Omental fat pad (tissue), 4 donors: ENCODE measurements around the gene SORCS1. TPM values are rescaled to one million over a fixed set of nuclear protein-coding genes. Genes with fewer than 3 reads are reported as not detected.

ENCODE experiments used
- ATAC-seq: fragments of 150-250 bp; one replicate; pipeline ENCODE4 v1.9.1; 2016; ENCODE audit warnings: mild to moderate bottlenecking, moderate library complexity; ENCODE audit not compliant: low FRiP score
- DNase-seq: peaks from one replicate; pipeline ENCODE4 v3.0.0-alpha.2; 2019; ENCODE audit warnings: low spot score
- CTCF ChIP-seq, 3 donors: fragments of 450-650 bp; IDR thresholded peaks; one replicate each; pipeline ENCODE4 v1.5.1; 2016 to 2017; ENCODE audit warnings: antibody characterized with exemption in 3 of 3, mild to moderate bottlenecking in 3 of 3, moderate library complexity in 2 of 3
- total RNA-seq, 4 donors: library from RNA; depleted of rRNA; stranded (reverse); fragments of >200 nt; gene quantifications; one replicate each; pipeline ENCODE4 v1.1.0, GENCODE V29; 2016

Gene SORCS1
- total RNA-seq, 4 donors from 2014 or later, result 0.09 to 1.3 (median 0.37) TPM

DNA sequence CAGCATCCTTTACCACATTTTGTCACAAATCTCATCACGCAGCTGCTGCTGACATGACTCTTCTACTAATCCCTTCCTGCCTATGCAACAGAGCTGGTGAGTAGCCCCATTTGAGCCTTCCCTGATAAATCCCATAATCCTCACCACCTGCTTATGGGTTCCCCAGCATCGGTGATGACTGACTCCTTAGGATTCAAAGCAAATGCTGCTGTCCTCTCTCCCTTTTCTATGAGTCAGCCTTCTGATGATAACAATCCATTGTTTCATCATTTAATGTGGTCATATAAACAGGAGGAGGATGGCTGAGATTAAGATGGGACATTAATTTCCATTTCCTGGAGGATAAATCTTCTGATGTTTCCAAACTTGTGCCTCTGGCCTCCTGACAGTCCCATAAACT, 73.4 kb downstream of the SORCS1 start:
- no peak for DNase-seq
- TF ChIP-seq CTCF (IDR thresholded peaks at IDR 0.05), result no peak
- ATAC-seq, result no peak

DNA sequence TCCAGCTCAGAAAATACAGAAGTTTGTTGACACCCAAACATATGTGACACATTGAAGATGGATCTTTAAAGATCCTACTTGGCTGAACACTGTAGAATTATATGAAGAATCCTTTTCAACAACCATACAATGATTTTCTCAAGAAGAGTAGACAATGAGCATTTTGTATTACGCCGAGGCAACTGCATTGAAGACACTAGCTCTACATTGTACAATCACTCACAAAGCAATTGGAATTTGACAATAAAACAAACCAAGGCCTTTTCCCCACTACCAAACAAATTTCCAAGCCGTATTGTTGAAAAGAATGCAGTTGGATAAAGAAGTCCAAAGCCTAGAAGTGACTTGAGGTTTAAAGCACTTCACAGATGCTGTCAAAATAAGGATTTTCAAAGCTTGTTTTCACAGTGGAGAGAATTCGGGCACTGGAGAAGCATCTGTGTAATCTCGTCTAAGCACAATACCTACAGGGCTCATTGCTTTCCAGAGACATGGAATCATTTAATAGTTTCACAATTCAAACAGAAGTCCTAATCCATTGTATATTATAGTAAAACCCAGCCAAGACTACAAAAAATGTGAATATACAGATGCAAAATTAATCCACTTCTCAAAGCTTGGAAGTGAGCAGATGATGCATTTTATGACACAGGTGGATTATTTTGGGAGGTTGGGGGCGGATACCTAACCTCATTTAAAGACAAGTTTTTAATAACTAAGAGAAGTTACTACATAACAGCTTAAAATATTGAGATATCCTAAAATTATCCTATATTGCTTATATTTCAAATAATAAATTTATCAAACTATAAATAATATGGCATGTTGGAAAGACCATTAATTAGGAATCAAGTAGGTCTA, 78.6 kb downstream of the SORCS1 start:
- TF ChIP-seq CTCF (IDR thresholded peaks at IDR 0.05), result no peak
- ATAC-seq (no peak), DNase-seq (no peak)

- no peak for TF ChIP-seq CTCF (IDR thresholded peaks at IDR 0.05)
- DNase-seq, result no peak
- ATAC-seq, result no peak
Measured at GRCh38 chr10:107083388-107084009, 81.0 kb downstream of the SORCS1 start.

DNA sequence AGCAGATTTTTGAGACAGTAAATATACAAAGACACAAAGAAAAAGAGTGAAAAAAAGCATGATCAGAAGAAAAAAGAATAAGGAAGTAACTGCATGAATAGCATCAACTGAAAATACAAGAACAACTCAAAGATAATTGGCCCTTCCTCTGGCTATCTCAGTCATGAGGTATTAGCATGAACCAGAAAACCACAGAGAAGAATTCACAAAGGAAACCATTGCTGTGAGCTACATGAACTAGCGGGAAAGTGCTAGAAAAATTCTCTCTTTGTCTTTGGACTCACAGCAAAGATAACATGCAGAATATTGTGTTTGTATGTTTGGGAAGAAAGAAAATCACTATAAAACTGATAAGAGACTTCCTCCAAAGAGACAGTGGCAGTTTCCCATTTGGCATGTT, 82.9 kb downstream of the SORCS1 start:
- ATAC-seq, result no peak
- no peak for TF ChIP-seq CTCF (IDR thresholded peaks at IDR 0.05)
- no peak for DNase-seq

GRCh38 chr10:107075117-107075516, 89.4 kb downstream of the SORCS1 start:
- DNase-seq (no peak), ATAC-seq (no peak)
- no peak for TF ChIP-seq CTCF (IDR thresholded peaks at IDR 0.05)

DNA sequence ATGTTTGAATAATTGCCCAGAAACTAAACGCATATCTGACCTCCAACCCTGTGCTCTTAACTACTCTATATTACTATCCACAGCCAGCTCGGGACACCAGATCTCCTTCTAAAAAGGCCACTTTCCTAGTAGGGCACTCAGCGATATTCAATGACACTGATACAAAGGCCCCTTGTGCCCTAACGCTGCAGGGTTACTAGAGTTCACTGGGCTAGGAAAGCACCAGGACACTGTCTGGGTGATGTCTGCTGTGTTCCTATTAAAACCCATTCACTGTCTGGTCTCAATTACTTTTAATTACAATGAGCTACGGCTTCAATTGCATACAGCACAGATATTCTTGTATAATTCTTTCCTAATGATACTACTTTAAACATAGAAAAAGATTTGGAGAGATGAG, 91.7 kb downstream of the SORCS1 start:
- TF ChIP-seq CTCF (IDR thresholded peaks at IDR 0.05), result no peak
- ATAC-seq (no peak), DNase-seq (no peak)

- DNase-seq, result no peak
- ATAC-seq, result no peak
- TF ChIP-seq CTCF (IDR thresholded peaks at IDR 0.05), result no peak
Measured at GRCh38 chr10:107072028-107072427, 92.5 kb downstream of the SORCS1 start.
